ENCODE measurements around the gene ARHGEF19. TPM values are rescaled to one million over a fixed set of nuclear protein-coding genes. Genes with fewer than 3 reads are reported as not detected.

The ARHGEF19 gene
- total and polyA plus RNA-seq, 2 donors from 2014 or later, result 3.5 to 8.2 TPM

- intact Hi-C loops (cut with DNase I), result no loop called here
- peaks cover 0 to 13% (median 3%) of the 10 kb centered on the region in 3 donors for H3K4me1 ChIP-seq (ENCODE audit: control insufficient read depth in 2 of 3, insufficient read depth in 2 of 3, low read depth in 1 of 3, low read length in 3 of 3)
- no peaks in the 10 kb centered on the region for H3K36me3 ChIP-seq (ENCODE audit: control insufficient read depth in 2 of 3, insufficient read depth in 3 of 3, low read length in 3 of 3)
- no peaks in the 10 kb centered on the region for H3K27me3 ChIP-seq (ENCODE audit: control insufficient read depth, insufficient read depth, low read length)
- H3K9me3 ChIP-seq (ENCODE audit: control insufficient read depth in 2 of 3, insufficient read depth in 1 of 3, low read length in 3 of 3), result no peaks in the 10 kb centered on the region
- FAIRE-seq (no peak), DNase-seq (peak in 1 of 5 donors; percentile 24)
- no peak for TF ChIP-seq CTCF (IDR thresholded peaks at IDR 0.05; ENCODE audit: borderline replicate concordance, extremely low read depth, insufficient read depth)
- no peak overlapping the region for H3K9ac ChIP-seq (ENCODE audit: low read length in 3 of 3)
- no peak overlapping the region for H3K4me3 ChIP-seq (ENCODE audit: low read length in 3 of 3)
- H3K27ac ChIP-seq (ENCODE audit: low read depth in 2 of 2, low read length in 2 of 2), result no peak overlapping the region
Observed at GRCh38 chr1:16233431-16233830, 21.0 kb upstream of the ARHGEF19 start.

DNA sequence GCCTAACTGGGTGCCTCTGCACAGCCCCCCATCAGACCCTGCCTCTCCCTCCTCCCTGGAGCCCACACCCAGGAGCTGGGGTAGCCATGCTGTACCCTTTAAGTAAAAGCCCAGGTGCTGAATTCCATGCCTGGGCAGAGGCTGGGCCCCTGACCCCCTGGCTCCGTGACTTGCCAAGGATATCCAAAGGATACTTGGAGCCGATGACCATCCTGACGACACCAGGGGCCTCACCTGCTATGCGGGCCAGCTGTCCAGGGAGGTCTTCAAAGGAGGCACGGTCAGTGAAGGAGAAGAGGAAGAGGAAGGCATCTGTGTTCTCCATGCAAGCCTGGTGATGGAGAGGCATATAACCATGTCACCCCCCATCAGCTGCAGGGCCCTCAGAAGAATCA, 19.9 kb upstream of the ARHGEF19 start:
- Histone ChIP-seq H3K4me3 (ENCODE audit: low read length in 3 of 3) (no peak overlapping the region), H3K27ac (ENCODE audit: low read depth in 2 of 2, low read length in 2 of 2) (no peak overlapping the region), H3K4me1 (ENCODE audit: control insufficient read depth in 2 of 3, insufficient read depth in 2 of 3, low read depth in 1 of 3, low read length in 3 of 3) (peaks cover 0 to 9% (median 0%) of the 10 kb centered on the region in 3 donors), H3K27me3 (ENCODE audit: control insufficient read depth, insufficient read depth, low read length) (peaks cover 5% of the 10 kb centered on the region), H3K9ac (ENCODE audit: low read length in 3 of 3) (no peak overlapping the region), H3K9me3 (ENCODE audit: control insufficient read depth in 2 of 3, insufficient read depth in 1 of 3, low read length in 3 of 3) (no peaks in the 10 kb centered on the region), H3K36me3 (ENCODE audit: control insufficient read depth in 2 of 3, insufficient read depth in 3 of 3, low read length in 3 of 3) (no peaks in the 10 kb centered on the region)
- TF ChIP-seq CTCF (IDR thresholded peaks at IDR 0.05; ENCODE audit: borderline replicate concordance, extremely low read depth, insufficient read depth), result no peak
- intact Hi-C loops (cut with DNase I), result no loop called here
- DNase-seq (no peak), FAIRE-seq (no peak)

DNA sequence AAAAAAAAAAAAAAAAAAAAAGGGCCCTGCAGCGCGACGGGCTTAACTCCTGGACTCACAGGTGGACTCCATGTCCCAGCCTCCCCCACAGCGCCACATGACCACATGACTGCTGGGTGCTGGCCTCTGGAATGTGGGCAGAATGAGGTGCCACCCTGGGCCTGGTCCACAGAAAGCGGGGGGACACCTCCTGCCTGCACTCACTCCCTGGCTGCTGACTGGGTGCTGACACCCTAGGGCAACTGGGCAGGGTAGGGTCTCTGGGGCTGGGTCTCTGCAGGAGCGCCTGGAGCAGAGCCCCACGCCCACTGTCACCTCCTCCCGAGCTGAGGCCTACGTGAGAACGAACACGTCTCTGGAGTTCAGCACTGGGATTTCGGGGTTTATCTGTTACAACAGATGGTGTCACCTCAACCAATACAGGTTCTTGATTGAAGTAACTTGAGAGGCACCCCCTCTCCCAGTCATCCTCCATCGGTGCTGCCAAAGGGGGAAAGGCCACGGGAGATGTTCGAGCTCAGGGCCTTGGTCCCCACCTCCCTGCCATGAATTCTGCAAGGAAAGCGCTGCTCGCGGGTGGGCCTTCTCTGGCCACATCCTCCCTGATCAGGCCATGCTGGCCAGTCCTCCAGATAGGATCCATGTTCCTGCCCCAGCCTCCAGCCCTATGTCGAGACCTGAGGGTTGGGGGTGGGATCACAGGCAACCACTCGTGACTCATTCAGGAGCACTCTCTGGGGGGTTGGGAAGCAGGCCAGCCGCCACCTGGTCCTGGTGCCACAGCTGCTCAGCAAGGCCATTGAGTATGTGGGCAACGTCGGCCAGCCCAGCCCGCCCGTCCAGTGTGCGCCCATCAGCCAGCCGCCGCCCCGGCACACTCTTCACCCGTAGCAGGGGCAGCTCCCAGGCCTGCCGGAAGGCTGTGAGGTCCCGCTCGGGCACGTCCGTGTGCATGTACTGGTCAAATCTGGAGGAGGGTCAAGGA, 19.2 kb upstream of the ARHGEF19 start:
- Histone ChIP-seq H3K4me1 (ENCODE audit: control insufficient read depth in 2 of 3, insufficient read depth in 2 of 3, low read depth in 1 of 3, low read length in 3 of 3) (peaks cover 0 to 7% (median 0%) of the 10 kb centered on the region in 3 donors), H3K27ac (ENCODE audit: low read depth in 2 of 2, low read length in 2 of 2) (no peak overlapping the region), H3K4me3 (ENCODE audit: low read length in 3 of 3) (no peak overlapping the region), H3K36me3 (ENCODE audit: control insufficient read depth in 2 of 3, insufficient read depth in 3 of 3, low read length in 3 of 3) (no peaks in the 10 kb centered on the region), H3K9me3 (ENCODE audit: control insufficient read depth in 2 of 3, insufficient read depth in 1 of 3, low read length in 3 of 3) (no peaks in the 10 kb centered on the region), H3K27me3 (ENCODE audit: control insufficient read depth, insufficient read depth, low read length) (peaks cover 5% of the 10 kb centered on the region), H3K9ac (ENCODE audit: low read length in 3 of 3) (no peak overlapping the region)
- FAIRE-seq, result no peak
- peak in 1 of 5 donors; percentile 63 for DNase-seq
- TF ChIP-seq CTCF (IDR thresholded peaks at IDR 0.05; ENCODE audit: borderline replicate concordance, extremely low read depth, insufficient read depth), result no peak
- intact Hi-C loops (cut with DNase I), result no loop called here

Measured in kidney (tissue), 14 donors.